Thyroid gland (tissue), 4 donors: ENCODE measurements around the gene NLRC5. TPM values are rescaled to one million over a fixed set of nuclear protein-coding genes. Genes with fewer than 3 reads are reported as not detected.

ENCODE experiments used
- DNase-seq, 2 donors: peaks; one replicate each; pipeline ENCODE4 v3.0.0-alpha.2; 2019
- H3K27ac ChIP-seq, 3 donors: fragments of 200-600 bp; sonication (generic); 1 replicate in 2 of 3; 2 replicates in 1 of 3; pipeline ENCODE4 v1.5.1; 2016 to 2019; ENCODE audit warnings: mild to moderate bottlenecking in 1 of 3, moderate library complexity in 1 of 3
- H3K27me3 ChIP-seq: fragments of 200-600 bp; sonication (generic); one replicate; pipeline ENCODE4 v1.5.1; 2019
- H3K36me3 ChIP-seq, 2 donors: fragments of 200-600 bp; sonication (generic); one replicate each; pipeline ENCODE4 v1.5.1; 2016 to 2019
- H3K4me1 ChIP-seq, 2 donors: fragments of 200-600 bp; sonication (generic); one replicate each; pipeline ENCODE4 v1.5.1; 2017 to 2019
- H3K4me3 ChIP-seq, 3 donors: fragments of 200-600 bp; sonication (generic); replicated peaks in 1 of 3; 1 replicate in 2 of 3; 2 replicates in 1 of 3; pipeline ENCODE4 v1.5.1; 2016; ENCODE audit warnings: mild to moderate bottlenecking in 1 of 3
- H3K9me3 ChIP-seq: fragments of 200-600 bp; sonication (generic); one replicate; pipeline ENCODE4 v1.5.1; 2017
- CTCF ChIP-seq, 6 experiments: fragments of 200-600 bp in 3 of 6; fragments of 450-650 bp in 3 of 6; sonication (generic) in 3 of 6; IDR thresholded peaks; one replicate each; pipeline ENCODE4 v1.5.1; 2016 to 2019; ENCODE audit warnings: antibody characterized with exemption in 6 of 6, mild to moderate bottlenecking in 2 of 6, inconsistent platforms in 1 of 6, moderate library complexity in 1 of 6
- POLR2A ChIP-seq, 2 donors: fragments of 450-650 bp; IDR thresholded peaks; one replicate each; pipeline ENCODE4 v1.6.1; 2017; ENCODE audit warnings: antibody characterized with exemption in 2 of 2, mild to moderate bottlenecking in 2 of 2, moderate library complexity in 1 of 2
- WGBS, 2 donors: methylation state at CpG; one replicate each; pipeline ENCODE4 v1.1.5; 2017; 5-methylcytosine and 5-hydroxymethylcytosine counted together
- intact Hi-C: fragments of 100-400 bp; cut with DNase I; formaldehyde crosslinking; loops from one replicate; pipeline ENCODE4 v1.15.1; 2023
- total RNA-seq, 4 donors: library from RNA; depleted of rRNA; stranded (reverse); fragments of >200 nt; gene quantifications; one replicate each; pipeline ENCODE4 v1.2.3, GENCODE V29; 2016

Gene NLRC5
- total RNA-seq, 4 donors from 2014 or later, result 14.1 to 33.5 (median 20.5) TPM

GRCh38 chr16:57100445-57100844 is 111.1 kb downstream of the NLRC5 start:
- WGBS, 2 donors, result 100% methylated on average over 1 of the region's 1 CpG
- H3K4me1 ChIP-seq, result peaks cover 0 to 5% of the 10 kb centered on the region in 2 donors
- H3K27ac ChIP-seq, result no peak overlapping the region
- H3K27me3 ChIP-seq, result no peaks in the 10 kb centered on the region
- H3K4me3 ChIP-seq, result no peak overlapping the region
- TF ChIP-seq CTCF (IDR thresholded peaks at IDR 0.05) (no peak), POLR2A (IDR thresholded peaks at IDR 0.05) (no peak)
- intact Hi-C loops, result no loop called here
- H3K36me3 ChIP-seq, result no peaks in the 10 kb centered on the region
- no peak for DNase-seq
- no peaks in the 10 kb centered on the region for H3K9me3 ChIP-seq

- H3K27ac ChIP-seq, result no peak overlapping the region
- H3K4me1 ChIP-seq, result peaks cover 0 to 6% of the 10 kb centered on the region in 2 donors
- WGBS, 2 donors, result 84 to 89% methylated on average over 16 of the region's 16 CpGs
- no peaks in the 10 kb centered on the region for H3K27me3 ChIP-seq
- DNase-seq, result no peak
- no peak overlapping the region for H3K4me3 ChIP-seq
- no peaks in the 10 kb centered on the region for H3K9me3 ChIP-seq
- intact Hi-C loops, result no loop called here
- no peaks in the 10 kb centered on the region for H3K36me3 ChIP-seq
- TF ChIP-seq POLR2A (IDR thresholded peaks at IDR 0.05) (no peak), CTCF (IDR thresholded peaks at IDR 0.05) (no peak)
These were observed 113.8 kb downstream of the NLRC5 start for GRCh38 chr16:57102888-57103851.

GRCh38 chr16:57104706-57105105 is 115.3 kb downstream of the NLRC5 start:
- intact Hi-C loops, result no loop called here
- WGBS, 2 donors, result 69 to 72% methylated on average over 3 of the region's 3 CpGs
- no peak overlapping the region for H3K27ac ChIP-seq
- H3K9me3 ChIP-seq, result no peaks in the 10 kb centered on the region
- no peaks in the 10 kb centered on the region for H3K27me3 ChIP-seq
- TF ChIP-seq POLR2A (IDR thresholded peaks at IDR 0.05) (no peak), CTCF (IDR thresholded peaks at IDR 0.05) (no peak)
- H3K4me3 ChIP-seq, result no peak overlapping the region
- peaks cover 0 to 6% of the 10 kb centered on the region in 2 donors for H3K4me1 ChIP-seq
- H3K36me3 ChIP-seq, result no peaks in the 10 kb centered on the region
- DNase-seq, result no peak

GRCh38 chr16:57105184-57105583 is 115.8 kb downstream of the NLRC5 start:
- no peak overlapping the region for H3K27ac ChIP-seq
- TF ChIP-seq POLR2A (IDR thresholded peaks at IDR 0.05), result no peak
- no peak for TF ChIP-seq CTCF (IDR thresholded peaks at IDR 0.05)
- H3K9me3 ChIP-seq, result no peaks in the 10 kb centered on the region
- H3K27me3 ChIP-seq, result no peaks in the 10 kb centered on the region
- intact Hi-C loops, result no loop called here
- peaks cover 0 to 6% of the 10 kb centered on the region in 2 donors for H3K4me1 ChIP-seq
- no peak overlapping the region for H3K4me3 ChIP-seq
- DNase-seq, result no peak
- no peaks in the 10 kb centered on the region for H3K36me3 ChIP-seq
- WGBS, 2 donors, result 91 to 95% methylated on average over 7 of the region's 7 CpGs

- no peaks in the 10 kb centered on the region for H3K27me3 ChIP-seq
These were observed 117.4 kb downstream of the NLRC5 start for GRCh38 chr16:57106767-57107166.

More at GRCh38 chr16:57106767-57107166, 117.4 kb downstream of the NLRC5 start:
- no peak for DNase-seq
- H3K4me1 ChIP-seq, result peaks cover 0 to 6% of the 10 kb centered on the region in 2 donors
- TF ChIP-seq CTCF (IDR thresholded peaks at IDR 0.05) (no peak), POLR2A (IDR thresholded peaks at IDR 0.05) (no peak)
- WGBS, 2 donors, result 74 to 100% methylated on average over 2 of the region's 2 CpGs
- H3K36me3 ChIP-seq, result no peaks in the 10 kb centered on the region
- intact Hi-C loops, result no loop called here
- no peak overlapping the region for H3K27ac ChIP-seq
- no peak overlapping the region for H3K4me3 ChIP-seq
- H3K9me3 ChIP-seq, result no peaks in the 10 kb centered on the region
